H1 (cell line): ENCODE results near the gene KIF3B. TPM values are rescaled to one million over a fixed set of nuclear protein-coding genes. Genes with fewer than 3 reads are reported as not detected.

Experiments used
- BRCA1 ChIP-seq: IDR thresholded peaks from 2 replicates; pipeline ENCODE4 v1.6.1; 2012; ENCODE audit warnings: low read depth, low read length, improper control_type of control experiment
- KDM1A ChIP-seq: fragments of 200-600, 300-600 bp; sonication (generic); IDR thresholded peaks from 2 replicates; pipeline ENCODE4 v1.7.1; 2016; ENCODE audit warnings: mild to moderate bottlenecking, low read length, borderline replicate concordance
- TAF1 ChIP-seq: IDR thresholded peaks from 2 replicates; pipeline ENCODE4 v1.6.1; 2011; ENCODE audit warnings: mild to moderate bottlenecking, low read depth, low read length
- TEAD4 ChIP-seq: IDR thresholded peaks from 2 replicates; pipeline ENCODE4 v1.6.1; 2012; ENCODE audit warnings: low read depth, low read length, inconsistent platforms, mixed read lengths
- polyA plus RNA-seq, 7 experiments: library from polyadenylated mRNA; depleted of rRNA in 3 of 7; stranded (reverse) in 5 of 7; unstranded in 2 of 7; fragments of >200 nt in 5 of 7; fragments of 200-250 nt in 2 of 7; gene quantifications; 1 replicate in 5 of 7; 2 replicates in 1 of 7; 4 replicates in 1 of 7; pipeline versions ENCODE4 v1.2.1 to v1.2.3, GENCODE V29; 2011 to 2013; ENCODE audit warnings: missing spikeins in 2 of 7, mixed read lengths in 2 of 7
- total RNA-seq: library from RNA; stranded (reverse); fragmentation: NEBNext Ultra II Directional; extraction: Animal tissue kit (Norgen Biotek cat#: 25700); gene quantifications from 2 replicates; pipeline ENCODE4 v1.2.1, GENCODE V29; 2021

The KIF3B gene
- total and polyA plus RNA-seq, 2 of the 8 experiments (the other 6 are each of a cell fraction or from before 2014, with no cell fraction given): 10.1 to 22.4 TPM

- TF ChIP-seq BRCA1 (no peak), TEAD4 (no peak), KDM1A (no peak), TAF1 (no peak)
- TF ChIP-seq, all 59 proteins: peak for 0
These were observed 41.4 kb upstream of the KIF3B start (continued) for GRCh38 chr20:32236048-32236533.
